DMS 273 treated with DMSO at 0.1 percent for 48 hours (cell line): ENCODE results near the gene WDR5.

Source experiments
- DNase-seq: peaks from one replicate; lab custom pipeline; 2025; lab: John Stamatoyannopoulos, UW

The WDR5 gene

DNA sequence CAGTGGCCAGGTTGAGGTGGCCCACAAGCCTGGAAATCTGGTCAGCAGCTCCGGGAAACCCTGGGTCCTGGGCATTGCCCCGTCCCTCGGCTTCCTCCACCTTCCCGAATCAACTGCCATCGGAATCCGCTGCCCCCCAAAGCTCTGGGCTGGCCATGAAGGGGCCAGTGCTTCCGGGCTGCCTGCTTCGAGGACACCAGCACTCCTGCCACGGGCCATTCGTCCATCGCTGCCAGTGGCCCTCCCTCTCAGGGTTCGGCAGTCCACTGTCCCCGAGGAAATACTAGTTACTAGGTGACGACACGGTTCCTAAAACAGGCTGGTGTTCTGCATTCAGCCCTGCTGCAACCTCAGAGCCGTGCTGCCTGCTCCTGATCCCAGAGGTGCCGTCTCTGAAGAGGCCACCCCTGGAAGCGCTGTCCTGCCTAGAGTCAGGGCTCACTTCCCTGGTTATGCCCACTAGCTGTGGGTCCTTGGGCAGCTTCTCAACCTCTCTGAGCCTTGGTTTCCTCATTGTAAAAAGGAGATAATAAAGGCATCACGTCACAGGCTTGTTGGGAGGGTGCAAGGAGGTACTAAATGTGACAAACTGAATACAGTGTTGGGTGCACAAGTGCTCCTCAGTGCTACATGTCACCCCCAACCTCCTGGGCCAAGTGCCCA is 3.5 kb upstream of the WDR5 start:
- DNase-seq, result no peak

DNA sequence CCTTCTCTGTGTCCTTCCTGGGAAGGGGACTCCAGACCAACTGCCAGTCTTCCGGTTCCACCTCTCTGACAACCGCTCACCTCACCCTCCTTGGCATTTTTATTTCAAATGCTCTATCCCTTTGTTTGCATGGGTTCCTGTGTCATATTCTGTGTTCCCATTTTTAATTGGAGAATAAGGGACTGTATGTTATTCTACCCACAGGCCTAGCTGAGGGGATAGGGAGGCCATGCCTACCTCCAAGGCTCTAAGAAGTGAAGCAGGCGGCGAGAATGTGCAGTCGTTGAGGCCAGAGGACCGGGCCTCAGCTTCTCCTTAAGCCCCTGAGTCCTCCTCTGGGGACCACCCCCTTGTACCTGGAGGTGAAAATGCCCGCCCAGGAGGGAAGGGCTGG is 936 bp upstream of the WDR5 start:
- DNase-seq, result no peak

DNA sequence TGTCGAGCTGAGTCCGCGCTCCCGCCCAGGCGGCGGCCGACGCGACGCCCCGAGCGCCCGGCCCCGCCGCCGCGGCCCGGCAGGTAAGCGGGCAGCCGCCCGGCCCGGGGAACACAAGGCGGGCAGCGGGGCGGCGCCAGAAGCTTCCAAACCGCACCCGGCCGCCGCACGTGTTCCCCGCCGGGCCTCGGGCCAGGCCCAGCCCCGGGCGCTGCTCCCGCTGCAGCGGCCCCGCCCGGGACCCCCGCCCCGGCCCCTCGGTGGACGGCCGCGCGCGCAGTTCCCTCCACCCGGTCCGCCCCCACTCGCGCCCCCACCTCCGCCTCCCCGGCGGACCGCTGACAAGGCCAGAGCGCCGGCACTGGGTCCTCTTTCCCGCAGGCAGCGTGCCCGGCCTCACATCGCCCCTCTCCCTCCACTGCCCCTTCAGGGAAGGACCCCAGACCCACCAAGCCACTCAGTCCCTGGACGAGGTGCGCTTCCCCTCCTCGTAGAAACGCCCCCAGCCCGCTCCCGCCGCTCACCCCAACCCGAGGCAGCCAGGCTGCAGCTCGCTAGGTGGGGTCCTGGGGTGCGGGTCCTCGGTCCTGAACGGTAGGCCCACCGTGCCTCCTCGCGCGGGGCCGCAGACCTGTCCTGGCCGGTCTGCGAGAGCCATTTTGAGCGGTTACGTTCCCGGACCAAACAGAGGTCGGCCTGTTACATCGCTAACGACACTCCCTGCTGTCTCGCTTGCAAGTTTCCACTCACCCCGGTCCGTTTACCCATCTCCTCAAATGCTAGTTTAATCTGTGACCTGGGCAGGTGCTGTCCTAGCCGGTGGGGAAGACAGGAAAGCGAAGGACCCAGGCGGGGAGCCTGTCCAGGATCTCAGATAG is 475 bp downstream of the WDR5 start:
- DNase-seq, result no peak

DNA sequence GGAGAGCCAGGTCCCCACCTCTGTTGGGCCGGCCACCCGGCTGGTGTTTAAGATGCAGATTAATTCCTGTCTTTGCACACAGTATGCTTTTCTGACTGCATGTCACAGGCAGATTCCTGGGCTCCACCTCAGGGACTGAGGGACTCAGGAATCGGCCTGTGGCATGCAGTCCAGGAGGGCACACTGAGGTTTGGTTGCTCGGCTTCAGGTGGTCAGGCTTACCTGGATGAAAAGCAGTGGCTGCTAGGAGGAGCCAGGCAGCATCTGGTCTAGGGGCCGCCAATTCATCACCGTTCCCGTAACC is 1.1 kb downstream of the WDR5 start:
- DNase-seq, result no peak

DNA sequence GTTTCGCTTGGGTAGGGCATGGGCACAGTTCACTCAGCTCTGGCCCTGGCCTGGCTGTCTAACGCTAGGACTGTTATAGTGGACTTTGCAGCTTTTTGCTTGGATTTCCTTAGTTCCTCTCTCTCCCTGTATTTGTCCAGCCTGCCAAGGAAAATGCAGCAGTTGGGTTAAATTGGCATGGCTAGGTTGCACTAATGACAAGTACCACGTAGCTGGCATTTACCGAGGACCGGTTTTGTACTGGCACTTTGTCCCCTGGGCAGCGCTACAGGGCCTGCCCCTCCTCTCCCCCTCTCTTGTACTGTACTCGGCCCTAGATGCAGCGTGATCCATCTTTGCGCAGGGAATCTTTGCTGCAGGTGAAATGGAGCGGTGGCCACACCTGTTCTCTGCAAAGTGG is 2.4 kb downstream of the WDR5 start:
- no peak for DNase-seq

DNA sequence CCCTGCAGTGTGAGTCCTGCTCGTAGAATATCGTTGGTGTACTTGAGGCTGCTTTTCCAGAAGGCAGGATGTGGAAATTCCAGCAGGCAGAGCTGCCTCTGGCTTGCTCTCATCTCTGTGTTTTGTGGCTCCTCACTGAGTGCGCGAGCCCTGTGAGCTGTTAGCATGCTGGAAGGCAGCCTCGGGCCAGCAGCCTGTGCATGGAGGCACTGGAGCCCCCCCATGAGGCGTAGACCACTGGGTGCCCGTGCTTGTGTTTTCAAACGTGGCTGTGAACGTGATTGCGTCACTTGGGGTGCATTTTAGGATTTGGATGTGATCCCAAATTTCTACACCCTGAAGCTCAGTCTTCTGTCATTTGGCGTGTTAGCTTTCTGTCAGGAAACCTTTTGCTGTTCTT is 3.2 kb downstream of the WDR5 start:
- no peak for DNase-seq

DNA sequence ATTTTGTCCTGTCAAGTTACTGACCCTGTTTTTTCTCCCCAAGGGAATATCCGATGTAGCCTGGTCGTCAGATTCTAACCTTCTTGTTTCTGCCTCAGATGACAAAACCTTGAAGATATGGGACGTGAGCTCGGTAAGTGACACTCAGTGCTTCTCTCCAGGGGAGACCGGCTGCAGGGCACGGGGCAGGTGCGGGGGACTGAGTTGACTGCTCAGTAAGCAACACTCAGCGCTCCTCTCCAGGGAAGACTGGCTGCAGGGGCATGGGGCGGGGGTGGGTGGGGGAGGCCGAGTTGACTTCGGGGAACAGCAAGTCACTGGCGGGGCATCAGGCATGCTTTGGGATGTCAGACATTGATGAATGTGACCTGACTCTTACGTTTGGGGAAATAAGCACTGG is 6.0 kb downstream of the WDR5 start:
- DNase-seq, result no peak

DNA sequence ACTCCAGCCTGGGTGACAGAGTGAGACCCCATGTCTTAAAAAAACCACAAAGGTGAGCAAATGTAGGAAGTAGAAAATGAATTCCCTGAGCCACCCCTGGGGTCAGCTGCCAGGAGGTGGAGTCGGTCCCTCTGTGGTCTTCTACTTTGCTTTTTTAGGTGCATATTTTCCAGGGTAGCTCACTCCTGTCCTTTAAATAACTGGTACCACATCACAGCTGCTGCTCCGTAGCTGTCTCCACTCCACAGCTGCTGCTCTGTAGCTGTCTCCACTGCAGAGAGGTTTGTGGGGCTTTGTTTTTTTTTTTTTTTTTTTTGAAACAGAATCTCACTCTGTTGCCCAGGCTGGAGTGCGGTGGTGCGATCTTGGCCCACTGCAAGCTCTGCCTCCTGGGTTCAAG is 8.9 kb downstream of the WDR5 start:
- no peak for DNase-seq

DNA sequence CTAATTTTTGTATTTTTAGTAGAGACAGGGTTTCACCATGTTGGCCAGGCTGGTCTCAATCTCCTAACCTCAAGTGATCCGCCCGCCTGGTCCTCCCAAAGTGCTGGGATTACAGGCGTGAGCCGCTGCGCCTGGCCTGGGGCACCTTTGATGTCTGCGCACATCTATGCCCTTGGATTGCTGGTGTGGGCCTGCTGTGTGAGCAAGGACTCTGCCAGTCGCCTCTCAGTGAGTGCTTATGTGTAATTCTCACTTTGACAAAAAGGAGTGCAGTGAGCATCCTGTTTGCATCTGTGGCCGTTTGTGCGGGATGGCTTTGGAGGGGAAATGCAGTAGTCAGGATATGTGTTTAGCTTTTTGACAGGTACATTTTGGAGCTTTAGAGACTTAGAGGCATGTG is 9.4 kb downstream of the WDR5 start:
- DNase-seq, result no peak

DNA sequence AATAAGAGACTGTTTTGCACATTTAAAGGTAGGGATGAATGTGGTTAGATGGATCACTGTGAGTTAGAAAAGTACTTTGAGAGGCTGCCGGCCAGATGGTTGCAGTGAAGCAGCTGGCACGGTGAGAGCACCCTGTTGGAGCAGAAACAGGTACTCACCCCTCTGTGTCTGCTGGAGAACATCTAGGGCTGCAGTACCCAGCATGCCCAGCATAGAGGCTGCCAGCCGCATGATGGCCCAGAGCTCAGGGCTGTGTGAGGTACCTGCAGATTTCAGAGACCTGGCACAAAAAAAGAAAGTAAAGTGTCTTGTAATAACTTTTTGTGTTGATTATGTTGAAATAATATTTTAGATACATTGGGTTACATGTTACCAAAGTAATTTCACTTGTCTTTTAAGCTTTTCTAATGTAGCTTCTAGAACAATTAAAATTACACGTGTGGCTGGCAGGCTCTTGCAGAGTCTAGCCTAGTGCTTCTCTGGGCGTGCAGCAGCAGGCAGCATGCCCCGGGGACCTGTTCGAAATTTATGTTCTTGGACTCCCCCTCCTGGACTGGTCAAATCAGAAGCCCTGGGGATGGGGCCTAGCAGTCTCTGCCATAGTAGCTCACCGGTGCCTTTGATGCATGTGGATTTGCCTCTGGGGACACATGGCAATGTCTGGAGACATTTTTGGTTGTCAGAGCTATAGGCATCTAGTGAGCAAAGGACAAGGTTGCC is 11.1 kb downstream of the WDR5 start:
- no peak for DNase-seq

DNA sequence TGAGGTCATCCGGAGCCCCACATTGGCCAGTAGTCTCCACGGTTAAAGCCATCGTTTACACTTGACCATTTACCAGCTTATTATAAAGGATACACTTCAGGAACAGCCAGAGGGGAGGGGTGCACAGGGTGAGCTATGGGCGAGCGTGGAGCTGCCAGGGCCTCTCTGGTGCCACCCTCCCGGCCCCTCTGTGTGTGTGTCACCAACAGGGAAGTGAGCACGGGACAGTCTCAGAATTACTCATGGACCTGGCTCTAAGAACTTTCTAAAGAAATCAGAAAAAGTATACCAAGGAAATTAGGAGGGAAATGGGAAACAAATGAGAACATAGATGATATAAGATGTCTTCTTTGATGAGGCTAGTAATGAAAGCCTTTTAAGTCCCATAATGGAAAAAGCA is 13.5 kb downstream of the WDR5 start:
- DNase-seq, result no peak

DNA sequence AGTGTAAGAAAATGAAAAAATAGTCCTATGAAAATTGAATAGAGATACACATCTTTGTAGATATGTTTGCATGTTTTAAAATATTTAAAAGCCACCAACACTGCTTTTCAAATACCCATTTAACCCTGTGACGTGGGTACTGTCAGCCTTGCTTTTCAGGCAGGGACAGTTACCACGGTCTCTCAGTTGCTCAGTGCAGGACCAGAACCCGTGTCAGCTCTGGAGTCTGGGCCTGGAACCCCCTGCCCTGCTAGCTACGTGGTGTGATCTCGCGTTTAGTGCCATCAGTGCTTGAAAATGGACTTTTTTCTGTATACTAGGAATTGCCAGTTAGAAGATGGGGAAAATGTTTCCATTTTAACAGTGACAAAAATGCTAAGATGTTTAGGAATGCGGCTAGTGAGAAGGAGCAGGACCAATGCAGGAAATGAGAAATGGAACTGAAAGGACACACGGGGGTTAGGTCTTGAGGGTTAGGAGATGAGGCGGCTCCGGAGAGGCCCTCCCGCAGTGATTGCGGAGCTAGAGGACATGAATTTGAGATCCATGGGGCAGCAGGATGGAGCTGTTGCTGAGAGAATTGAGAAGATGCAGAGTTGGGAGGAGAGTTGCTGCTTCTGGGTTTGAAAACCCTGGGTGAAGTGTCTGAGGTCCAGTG is 14.8 kb downstream of the WDR5 start:
- no peak for DNase-seq

DNA sequence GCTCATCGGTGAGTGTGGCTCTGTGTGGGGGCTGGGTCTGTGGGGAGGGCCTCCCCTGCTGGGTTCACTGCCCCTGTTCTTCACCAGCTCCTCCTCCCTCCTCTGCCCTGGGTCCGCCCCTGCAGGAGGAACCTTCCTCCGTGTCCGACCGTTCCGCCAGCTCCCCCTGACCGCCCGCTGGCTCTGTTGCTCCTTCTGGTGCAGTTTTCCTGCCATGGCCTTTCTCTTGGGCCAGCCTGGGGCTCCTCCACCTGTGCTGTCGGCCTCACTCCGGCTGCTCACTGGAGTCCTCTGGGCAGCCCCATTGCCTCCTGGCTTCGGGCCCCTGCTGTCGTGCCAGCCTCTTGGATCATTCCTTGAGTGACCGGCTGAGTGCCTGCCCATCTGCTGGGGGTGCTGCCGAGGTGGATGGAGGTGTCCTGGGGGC is 16.2 kb downstream of the WDR5 start:
- no peak for DNase-seq

DNA sequence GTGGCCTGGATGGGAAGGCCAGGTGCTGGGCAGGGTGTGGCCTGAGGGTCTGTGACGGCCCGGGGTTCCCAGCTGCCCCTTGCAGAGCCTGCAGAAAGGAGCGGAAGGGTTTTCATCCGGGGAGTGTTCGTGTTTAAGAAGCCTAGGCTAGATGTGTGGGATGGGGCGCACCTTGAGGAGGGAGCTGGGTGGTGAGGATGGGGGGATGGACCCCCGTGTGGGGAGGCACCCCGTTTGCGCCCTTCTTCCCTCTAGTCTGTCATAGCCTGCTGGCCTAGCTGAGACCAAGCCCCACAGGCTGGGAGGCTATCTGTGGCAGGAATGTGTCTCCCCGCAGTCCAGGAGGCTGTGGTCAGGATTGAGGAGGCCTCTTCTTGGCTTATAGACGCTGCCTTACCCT is 16.6 kb downstream of the WDR5 start:
- no peak for DNase-seq

DNA sequence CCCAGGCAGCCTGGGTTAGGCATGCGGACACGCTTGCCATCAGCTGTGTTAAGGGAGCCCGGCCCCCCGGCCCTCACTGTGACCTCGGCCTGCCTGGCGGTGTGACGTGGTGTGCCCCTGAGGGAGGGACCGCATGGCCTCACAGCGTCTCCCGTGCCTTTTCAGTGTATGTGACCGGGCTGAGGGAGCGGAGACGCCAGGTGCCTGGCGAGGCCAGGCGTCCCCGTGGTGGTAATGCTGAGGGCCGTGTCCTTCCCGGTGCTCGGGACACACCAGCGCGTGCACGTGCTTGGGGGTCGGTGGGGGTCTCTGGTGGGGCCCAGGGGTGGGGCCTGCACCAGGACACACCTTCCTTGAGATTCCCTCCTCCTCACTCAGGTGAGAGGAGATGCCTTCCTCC is 17.6 kb downstream of the WDR5 start:
- DNase-seq, result no peak

DNA sequence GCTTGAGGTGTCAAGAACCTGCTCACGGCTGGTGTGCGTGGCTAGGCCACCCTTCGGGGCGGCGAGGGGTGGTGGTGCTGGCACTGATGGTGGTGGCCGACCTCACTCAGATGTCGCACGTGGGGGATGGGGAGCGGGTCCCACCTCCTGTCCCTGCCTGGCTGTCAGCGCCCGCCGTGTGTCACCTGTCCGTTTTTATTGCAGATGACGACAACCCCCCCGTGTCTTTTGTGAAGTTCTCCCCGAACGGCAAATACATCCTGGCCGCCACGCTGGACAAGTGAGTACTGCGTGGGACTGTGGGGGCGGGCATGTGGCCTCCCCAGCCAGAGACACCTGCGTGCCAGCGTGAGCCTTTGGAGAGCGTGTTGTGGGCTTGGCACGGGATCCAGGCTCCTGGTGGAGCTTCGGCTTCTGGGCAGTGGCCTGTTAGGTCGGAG is 18.4 kb downstream of the WDR5 start:
- DNase-seq, result no peak

DNA sequence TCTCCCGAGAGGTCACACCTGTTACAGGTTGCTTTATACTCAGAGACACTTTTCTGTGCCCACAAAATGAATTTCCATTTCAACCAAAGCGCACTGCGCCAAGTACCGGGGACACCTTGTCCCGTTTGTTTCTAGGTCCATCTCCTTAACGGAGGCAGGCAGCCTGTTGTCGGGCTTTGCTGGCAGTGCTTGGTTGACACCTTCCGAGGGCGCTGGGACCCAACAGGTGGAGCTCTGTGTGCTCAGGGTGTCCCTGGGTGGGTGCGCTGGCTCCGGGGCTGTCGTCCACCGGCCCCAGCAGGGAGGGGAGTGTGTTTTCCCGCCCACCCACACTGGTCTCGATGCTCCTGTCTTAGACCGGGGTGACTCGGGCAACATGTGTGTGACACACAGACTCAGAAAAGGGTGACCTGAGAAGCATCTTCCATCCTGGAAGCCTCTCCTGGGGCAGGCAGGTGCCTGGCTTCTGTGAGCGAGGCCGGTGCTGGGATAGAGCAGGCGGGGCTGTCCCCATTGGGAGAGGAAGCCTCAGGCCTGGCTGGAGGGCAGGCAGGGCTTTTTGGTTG is 20.0 kb downstream of the WDR5 start:
- no peak for DNase-seq

DNA sequence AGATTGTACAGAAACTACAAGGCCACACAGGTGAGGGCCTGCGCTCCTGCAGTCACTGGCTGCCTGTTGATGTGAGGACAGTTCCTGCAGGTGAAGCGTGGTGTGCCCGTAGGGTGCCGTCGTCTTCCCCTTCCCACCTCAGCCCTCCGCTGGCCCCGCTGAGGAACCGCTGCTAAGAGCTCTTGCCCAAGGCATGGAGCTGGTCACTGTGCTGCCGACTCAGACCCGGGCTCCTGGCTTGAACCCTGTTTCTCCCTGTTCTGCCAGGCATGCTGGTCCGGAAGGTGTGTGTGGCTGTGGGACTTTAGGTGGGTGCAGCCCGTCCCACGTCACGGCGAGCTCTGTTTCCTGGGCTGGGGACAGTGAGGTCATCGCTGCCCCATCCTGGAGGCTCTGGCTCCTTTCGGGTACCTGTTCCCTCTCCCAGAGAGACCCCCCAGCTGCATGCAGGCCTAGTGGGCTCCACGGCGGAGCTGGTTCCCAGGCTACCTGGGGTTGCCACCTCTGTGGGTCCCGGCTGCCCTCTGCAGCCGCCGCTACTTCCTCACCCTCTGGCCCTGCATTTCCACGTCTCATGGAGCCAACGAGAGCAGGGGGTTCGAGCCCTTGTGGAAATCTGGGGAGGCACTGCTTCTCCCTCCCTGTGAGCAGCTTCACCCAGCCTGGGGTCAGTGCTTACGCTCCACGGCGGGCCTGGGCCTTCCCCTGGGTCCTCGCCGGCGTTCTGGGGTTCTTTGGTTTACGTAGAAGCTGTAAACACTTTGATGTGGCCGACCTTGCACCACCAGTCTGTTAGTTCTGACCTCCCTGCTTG is 20.9 kb downstream of the WDR5 start:
- no peak for DNase-seq

DNA sequence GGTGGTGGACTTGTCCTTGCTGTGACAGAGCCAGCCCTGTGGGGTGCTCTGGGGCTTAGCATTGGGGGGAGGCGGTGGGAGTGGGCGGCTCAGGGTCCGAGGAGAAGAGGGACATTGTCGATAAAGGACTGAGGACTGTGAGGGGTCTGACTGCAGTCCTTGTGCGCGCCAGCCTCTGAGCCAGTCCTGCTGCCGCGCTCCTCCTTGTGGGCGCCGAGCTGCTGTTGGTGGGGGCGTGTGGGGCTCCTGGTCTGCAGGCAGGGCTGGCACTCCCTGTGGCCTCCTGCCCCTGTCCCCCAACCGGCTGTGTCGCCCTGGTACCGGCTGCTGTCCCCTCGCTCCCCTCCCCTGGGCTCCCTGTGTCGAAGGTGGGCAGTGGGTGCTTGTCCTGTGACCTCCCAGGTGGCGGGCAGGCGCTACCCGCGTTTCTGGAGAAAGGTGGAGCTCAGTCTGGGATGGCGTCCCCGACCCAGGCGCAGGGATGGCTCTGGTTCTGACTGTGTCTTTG is 21.6 kb downstream of the WDR5 start:
- DNase-seq, result no peak

DNA sequence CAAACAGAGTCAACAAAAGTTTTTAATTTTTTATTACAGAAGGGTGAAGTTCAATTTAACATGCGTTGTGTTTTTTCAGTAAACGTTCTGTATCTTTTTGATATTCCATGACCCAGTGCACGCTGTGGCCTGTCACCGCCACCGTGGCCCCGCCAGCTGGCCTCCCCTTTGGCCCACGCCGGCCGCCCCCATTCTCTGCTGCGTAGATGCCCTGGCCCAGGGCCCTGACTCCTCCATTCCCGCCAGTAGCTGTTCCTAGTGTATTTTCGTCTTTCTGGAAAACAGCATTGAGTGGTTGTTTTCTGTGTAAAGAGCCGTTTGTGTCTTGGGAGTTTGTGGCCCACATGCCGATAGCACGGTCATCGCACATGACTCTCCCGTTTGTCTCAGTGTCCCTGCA is 22.4 kb downstream of the WDR5 start:
- DNase-seq, result no peak

DNA sequence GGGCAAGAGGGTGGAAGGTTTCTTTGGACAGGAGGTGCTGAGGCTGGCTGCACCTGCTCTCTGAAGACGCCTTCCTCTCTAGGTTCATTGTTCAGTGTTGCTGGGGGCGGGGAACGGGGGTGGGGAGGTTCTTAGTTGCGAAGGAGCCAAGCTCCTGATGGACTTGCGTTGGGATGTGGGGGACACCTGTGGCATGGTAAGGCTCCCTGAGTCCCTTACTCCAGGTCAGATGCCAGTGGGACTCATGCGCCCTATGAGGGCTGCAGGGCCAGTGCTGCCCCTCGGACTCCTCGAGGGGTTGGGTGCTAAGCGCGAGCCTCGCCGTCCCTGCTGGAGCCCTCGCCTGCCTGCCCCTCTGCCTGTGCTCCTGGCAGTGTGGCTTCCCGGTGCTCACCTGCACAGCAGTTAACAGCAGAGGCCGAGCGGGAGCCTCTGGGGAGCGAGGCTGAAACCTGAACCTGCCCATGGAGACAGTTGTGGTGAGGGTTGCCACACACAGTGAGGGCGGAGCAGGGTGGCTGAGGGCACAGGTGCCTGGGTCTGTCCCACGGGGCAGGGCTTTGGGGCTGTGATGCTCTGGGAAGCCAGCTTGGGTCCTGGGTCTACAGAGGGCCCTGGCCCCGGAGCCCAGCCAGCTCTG is 23.0 kb downstream of the WDR5 start:
- no peak for DNase-seq
